Mesodermal cell (in vitro differentiated cells): ENCODE data around the gene RSRC1.
"Not testable (repeated sequence)": the region's sequence is repeated elsewhere in the genome, so short reads cannot be mapped to it uniquely, and the experiment has no call there.

Experiments
- H3K27ac ChIP-seq: 2 replicates; pipeline ENCODE4 v1.7.0; 2013; ENCODE audit warnings: mild to moderate bottlenecking, low read depth, low read length, moderate library complexity; ENCODE audit not compliant: severe bottlenecking
- H3K36me3 ChIP-seq: 2 replicates; pipeline ENCODE4 v1.7.1; 2013; ENCODE audit warnings: mild to moderate bottlenecking, low read length, moderate library complexity; ENCODE audit not compliant: control insufficient read depth, insufficient read depth
- H3K4me1 ChIP-seq: one replicate; pipeline ENCODE4 v1.7.1; 2013; ENCODE audit warnings: mild to moderate bottlenecking, low read length; ENCODE audit not compliant: insufficient read depth, control insufficient read depth, poor library complexity, severe bottlenecking
- H3K4me3 ChIP-seq: 2 replicates; pipeline ENCODE4 v1.7.0; 2013; ENCODE audit warnings: low read length, control low read depth, mild to moderate bottlenecking; ENCODE audit not compliant: insufficient read depth, poor library complexity, severe bottlenecking; ENCODE audit errors: extremely low read depth
- H3K9me3 ChIP-seq: 2 replicates; pipeline ENCODE4 v1.7.1; 2013; ENCODE audit warnings: mild to moderate bottlenecking, low read length, moderate library complexity; ENCODE audit not compliant: control insufficient read depth
- WGBS, 2 experiments: methylation state at CpG; one replicate each; pipeline ENCODE4 v1.1.5; 2013; ENCODE audit warnings: missing lambda C conversion rate in 2 of 2; ENCODE audit not compliant: insufficient coverage in 2 of 2; 5-methylcytosine and 5-hydroxymethylcytosine counted together

RSRC1 gene

GRCh38 chr3:158108445-158108985 lies 1.4 kb upstream of the RSRC1 start:
- Histone ChIP-seq H3K9me3 (peaks cover 3% of the 10 kb centered on the region), H3K27ac (no peak overlapping the region), H3K4me3 (no peak overlapping the region), H3K4me1 (peaks cover 8% of the 10 kb centered on the region), H3K36me3 (no peaks in the 10 kb centered on the region)
- no CpG with 5 or more reads among the region's 2 CpGs for WGBS, 2 experiments

GRCh38 chr3:158109295-158109803 lies 540 bp upstream of the RSRC1 start:
- peak overlapping the region; percentile 65 for H3K4me3 ChIP-seq
- peak overlapping the region; percentile 63 for H3K27ac ChIP-seq
- no peaks in the 10 kb centered on the region for H3K36me3 ChIP-seq
- WGBS, 2 experiments = 3 to 5% methylated on average over 5 to 7 of the region's 9 CpGs
- peaks cover 8% of the 10 kb centered on the region for H3K4me1 ChIP-seq
- H3K9me3 ChIP-seq = peaks cover 5% of the 10 kb centered on the region

DNA sequence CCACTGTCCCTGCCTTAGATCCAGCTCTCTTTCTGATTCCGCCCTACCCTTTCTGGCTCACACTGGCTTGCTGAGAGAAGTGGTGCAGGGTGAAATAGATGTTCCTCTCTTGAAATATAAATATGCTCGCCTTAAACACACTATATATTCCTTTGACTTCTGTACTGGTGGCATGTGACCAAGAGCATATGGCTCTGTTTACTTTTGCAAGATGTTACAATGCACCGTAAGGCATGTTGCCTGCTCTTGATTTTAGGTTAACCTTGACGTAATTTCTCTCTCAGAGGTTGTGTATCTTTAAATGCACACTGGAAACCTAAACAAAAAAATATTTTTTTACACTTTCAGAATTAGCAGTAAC lies 749 bp downstream of the RSRC1 start:
- H3K36me3 ChIP-seq = no peaks in the 10 kb centered on the region
- WGBS, 2 experiments = no CpG with 5 or more reads among the region's 4 CpGs
- H3K4me1 ChIP-seq = peaks cover 3% of the 10 kb centered on the region
- peak overlapping the region; percentile 65 for H3K4me3 ChIP-seq
- peaks cover 5% of the 10 kb centered on the region for H3K9me3 ChIP-seq
- H3K27ac ChIP-seq = peak overlapping the region; percentile 69

GRCh38 chr3:158111861-158112260 lies 2.0 kb downstream of the RSRC1 start:
- Histone ChIP-seq H3K36me3 (no peaks in the 10 kb centered on the region), H3K4me3 (no peak overlapping the region), H3K27ac (no peak overlapping the region), H3K9me3 (peaks cover 5% of the 10 kb centered on the region), H3K4me1 (peaks cover 3% of the 10 kb centered on the region)
- no CpG with 5 or more reads among the region's 2 CpGs for WGBS, 2 experiments

DNA sequence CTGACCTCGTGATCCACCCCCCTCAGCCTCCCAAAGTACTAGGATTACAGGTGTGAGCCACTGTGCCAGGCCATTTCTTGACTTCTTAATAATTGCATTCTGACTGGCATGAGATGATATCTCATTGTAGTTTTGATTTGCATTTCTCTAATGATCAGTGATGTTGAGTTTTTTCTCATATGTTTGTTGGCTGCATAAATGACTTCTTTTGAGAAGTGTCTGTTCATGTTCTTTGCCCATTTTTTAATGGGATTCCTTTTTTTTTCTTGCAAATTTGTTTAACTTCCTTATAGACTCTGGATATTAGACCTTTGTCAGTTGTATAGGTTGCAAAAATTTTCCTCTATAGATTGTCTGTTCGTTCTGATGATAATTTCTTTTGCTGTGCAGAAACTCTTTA lies 3.7 kb downstream of the RSRC1 start:
- not testable (repeated sequence) for H3K4me1 ChIP-seq, H3K27ac ChIP-seq, H3K4me3 ChIP-seq, H3K36me3 ChIP-seq, H3K9me3 ChIP-seq
- WGBS, 2 experiments = 86 to 100% methylated on average over 1 to 2 of the region's 2 CpGs

- Histone ChIP-seq H3K4me3 (no peak overlapping the region), H3K4me1 (no peaks in the 10 kb centered on the region), H3K36me3 (peaks cover 21% of the 10 kb centered on the region), H3K27ac (no peak overlapping the region), H3K9me3 (no peaks in the 10 kb centered on the region)
These were observed 10.4 kb downstream of the RSRC1 start for GRCh38 chr3:158120330-158120729.

- peaks cover 21% of the 10 kb centered on the region for H3K36me3 ChIP-seq
These were observed 11.4 kb downstream of the RSRC1 start for GRCh38 chr3:158121295-158121694.

GRCh38 chr3:158122721-158123120 lies 12.8 kb downstream of the RSRC1 start:
- 78 to 100% methylated on average over 3 to 4 of the region's 5 CpGs for WGBS, 2 experiments

More at GRCh38 chr3:158121295-158121694, 11.4 kb downstream of the RSRC1 start:
- Histone ChIP-seq H3K9me3 (no peaks in the 10 kb centered on the region), H3K4me1 (no peaks in the 10 kb centered on the region), H3K4me3 (no peak overlapping the region), H3K27ac (no peak overlapping the region)

DNA sequence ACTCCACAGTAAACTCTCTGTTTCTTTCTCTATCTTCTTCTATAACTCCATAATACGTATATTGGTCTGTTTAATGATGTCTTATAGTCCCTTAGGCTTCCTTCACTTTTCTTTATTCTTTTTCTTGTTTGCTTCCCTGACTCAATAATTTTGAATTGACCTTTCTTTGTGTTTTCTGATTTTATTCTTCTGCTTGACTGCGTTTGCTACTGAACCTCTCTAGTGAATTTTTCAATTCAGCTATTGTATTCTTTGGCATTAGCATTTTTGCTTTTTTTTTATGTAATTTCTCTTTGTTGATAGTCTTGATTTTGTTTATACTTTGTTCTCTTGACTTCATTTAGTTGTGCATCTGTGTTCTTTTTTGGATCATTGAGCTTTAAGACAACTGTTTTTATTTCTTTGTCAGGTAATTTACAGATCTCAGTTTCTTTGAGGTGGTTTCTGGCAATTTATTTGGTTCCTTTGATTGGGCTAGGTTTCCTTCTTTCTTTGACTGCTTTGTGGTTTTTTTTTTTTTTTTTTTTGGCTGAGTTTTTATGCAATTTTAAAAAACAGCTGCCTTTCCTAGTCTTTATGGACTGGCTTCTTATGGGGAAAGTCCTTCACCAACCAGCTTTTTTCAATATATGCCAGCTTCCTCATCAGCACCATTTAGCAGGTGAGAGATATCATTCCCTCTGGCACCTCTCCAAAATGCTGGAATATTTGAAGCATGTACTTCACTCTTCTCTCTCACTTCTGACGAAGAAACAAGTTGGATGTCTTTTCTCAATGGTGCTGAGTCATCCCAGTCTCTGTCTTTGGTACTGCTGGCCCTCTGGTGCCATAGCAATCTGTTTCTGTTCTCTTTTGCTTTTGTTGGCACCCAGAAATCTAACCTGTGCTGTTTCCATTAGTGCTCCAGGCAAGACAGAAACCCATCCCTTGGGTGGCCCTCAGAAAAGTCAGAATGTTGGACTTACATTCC lies 17.6 kb downstream of the RSRC1 start:
- WGBS, 2 experiments = 73 to 100% methylated on average over 1 of the region's 3 CpGs
- no peak overlapping the region for H3K4me3 ChIP-seq
- H3K9me3 ChIP-seq = no peaks in the 10 kb centered on the region
- peaks cover 20% of the 10 kb centered on the region for H3K36me3 ChIP-seq
- no peak overlapping the region for H3K27ac ChIP-seq
- no peaks in the 10 kb centered on the region for H3K4me1 ChIP-seq

More at GRCh38 chr3:158122721-158123120, 12.8 kb downstream of the RSRC1 start:
- H3K36me3 ChIP-seq = peaks cover 21% of the 10 kb centered on the region
- H3K9me3 ChIP-seq, H3K4me1 ChIP-seq, H3K4me3 ChIP-seq, H3K27ac ChIP-seq: not testable (repeated sequence)

DNA sequence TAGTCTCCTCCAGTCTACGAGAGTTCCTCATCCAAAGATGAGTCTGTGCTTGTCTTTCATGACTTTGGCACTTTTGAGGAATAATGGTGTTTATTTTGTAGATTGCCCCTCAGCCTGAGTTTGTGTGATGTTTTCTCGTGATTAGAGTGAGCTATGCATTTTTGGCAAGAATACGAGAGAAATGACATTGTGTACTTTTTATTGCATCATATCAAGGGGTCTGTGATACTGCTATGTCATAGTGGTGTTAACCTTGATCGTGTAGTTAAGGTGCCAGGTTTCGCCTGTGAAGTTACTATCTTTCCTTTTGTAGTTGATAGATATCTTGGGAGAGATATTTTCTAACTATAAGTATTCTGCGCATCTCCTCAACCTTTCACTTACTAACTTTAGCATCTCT lies 18.9 kb downstream of the RSRC1 start:
- 83 to 100% methylated on average over 1 to 2 of the region's 6 CpGs for WGBS, 2 experiments
- no peaks in the 10 kb centered on the region for H3K9me3 ChIP-seq
- no peak overlapping the region for H3K27ac ChIP-seq
- peaks cover 15% of the 10 kb centered on the region for H3K36me3 ChIP-seq
- no peak overlapping the region for H3K4me3 ChIP-seq
- H3K4me1 ChIP-seq = no peaks in the 10 kb centered on the region

- H3K27ac ChIP-seq = no peak overlapping the region
- H3K9me3 ChIP-seq = no peaks in the 10 kb centered on the region
- H3K4me3 ChIP-seq = no peak overlapping the region
- no peaks in the 10 kb centered on the region for H3K36me3 ChIP-seq
- H3K4me1 ChIP-seq = no peaks in the 10 kb centered on the region
- no CpG with 5 or more reads among the region's 2 CpGs for WGBS, 2 experiments
These were observed 24.5 kb downstream of the RSRC1 start for GRCh38 chr3:158134363-158134762.
